Hematopoietic multipotent progenitor cell treated with erythropoietin and hydrocortisone succinate and interleukin-3 and kit ligand, for 17 days (in vitro differentiated cells): ENCODE results near the gene CEP250.
A peak's percentile ranks its signal among the peaks of the same experiment; 100 is the strongest.
"Not testable (repeated sequence)": the region's sequence is repeated elsewhere in the genome, so short reads cannot be mapped to it uniquely, and the experiment has no call there.

Source experiments
- DNase-seq: peaks from one replicate; pipeline ENCODE4 v3.0.0-alpha.2; 2015; ENCODE audit warnings: low spot score

Gene CEP250

DNA sequence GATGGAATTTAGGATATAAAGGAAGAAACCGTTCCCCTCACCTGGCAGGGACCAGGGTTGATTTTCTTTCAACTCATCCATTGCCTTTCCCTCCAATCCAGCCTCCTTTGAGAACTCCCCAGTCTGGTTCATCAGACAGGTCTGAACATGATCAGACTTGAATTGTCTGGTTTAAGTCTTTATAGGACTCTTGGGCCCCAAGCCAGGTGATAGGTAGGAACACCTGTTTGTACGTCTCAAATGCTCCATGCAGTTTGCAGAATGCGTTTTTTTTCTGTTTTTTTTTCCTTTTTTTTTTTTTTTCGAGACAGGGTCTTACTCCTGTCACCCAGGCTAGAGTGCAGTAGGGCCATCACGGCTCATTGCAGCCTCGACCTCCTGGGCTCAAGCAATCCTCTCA, 4.1 kb upstream of the CEP250 start:
- DNase-seq = no peak

DNA sequence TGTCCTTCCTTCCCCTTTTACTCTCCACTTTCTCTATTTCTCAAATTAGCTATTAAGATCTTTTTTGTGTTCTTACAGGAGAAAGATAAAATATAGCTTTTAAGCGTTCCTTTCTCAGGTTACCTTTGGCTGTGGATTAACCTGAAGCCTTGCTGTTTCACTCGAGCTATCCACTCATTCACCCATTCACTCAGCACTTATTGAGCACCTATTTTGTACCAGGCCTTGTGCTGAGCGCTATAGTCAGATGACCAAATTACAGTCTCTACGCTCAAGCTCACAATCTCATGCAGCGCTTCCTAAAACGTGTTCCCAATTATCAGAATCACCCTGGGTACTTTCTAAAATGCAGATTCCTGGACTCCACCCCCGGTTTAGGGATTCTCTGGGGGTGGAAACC, 1.8 kb upstream of the CEP250 start:
- no peak for DNase-seq

DNA sequence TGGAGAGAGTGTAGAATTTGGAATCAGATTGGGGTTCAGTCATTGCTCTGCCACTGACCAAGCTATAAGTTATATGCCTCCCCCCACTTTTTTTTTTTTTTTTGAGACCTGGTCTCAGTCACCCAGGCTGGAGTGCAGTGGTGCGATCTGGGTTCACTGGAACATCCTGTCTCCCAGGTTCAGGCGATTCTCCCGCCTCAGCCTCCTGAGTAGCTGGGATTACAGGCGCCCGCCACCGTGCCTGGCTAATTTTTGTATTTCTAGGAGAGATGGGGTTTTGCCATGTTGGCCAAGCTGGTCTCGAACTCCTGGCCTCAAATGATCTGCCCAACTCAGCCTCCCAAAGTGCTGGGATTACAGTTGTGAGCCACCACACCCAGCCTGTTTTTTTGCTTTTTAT, 1.3 kb downstream of the CEP250 start:
- DNase-seq = not testable (repeated sequence)

DNA sequence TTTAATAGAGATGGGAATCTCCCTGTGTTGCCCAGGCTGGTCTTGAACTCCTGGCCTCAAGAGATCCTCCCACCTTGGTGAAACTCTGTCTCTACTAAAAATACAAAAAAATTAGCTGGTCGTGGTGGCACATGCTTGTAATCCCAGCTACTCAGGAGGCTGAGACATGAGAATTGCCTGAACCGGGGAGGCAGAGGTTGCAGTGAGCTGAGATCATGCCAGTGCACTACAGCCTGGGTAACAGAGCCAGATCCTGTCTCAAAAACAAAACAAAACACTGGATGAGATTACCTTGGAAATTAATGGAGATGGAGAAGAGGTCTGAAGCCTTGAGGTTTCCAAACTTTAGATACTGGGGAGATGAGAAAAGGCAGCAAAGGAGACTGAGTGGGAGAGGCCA, 2.1 kb downstream of the CEP250 start:
- not testable (repeated sequence) for DNase-seq

DNA sequence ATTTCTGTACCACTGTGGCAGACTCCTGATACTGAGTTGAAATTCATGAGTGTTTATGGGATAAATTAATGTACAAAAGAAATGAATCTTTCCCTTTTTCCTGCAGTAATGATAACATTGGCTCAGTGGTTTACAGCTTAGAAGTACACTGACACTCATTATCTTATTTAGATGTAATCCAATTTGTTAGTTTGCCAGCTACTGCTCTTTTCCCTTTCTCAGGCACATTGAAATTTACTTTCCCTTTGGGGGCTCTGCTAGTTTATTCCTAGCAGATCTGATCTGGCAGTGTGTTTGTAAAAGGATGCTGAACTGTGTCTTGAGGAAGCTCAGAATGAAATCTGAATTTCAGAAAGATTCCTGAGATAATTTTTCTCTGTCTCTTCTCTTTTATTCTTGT, 3.0 kb downstream of the CEP250 start:
- no peak for DNase-seq

DNA sequence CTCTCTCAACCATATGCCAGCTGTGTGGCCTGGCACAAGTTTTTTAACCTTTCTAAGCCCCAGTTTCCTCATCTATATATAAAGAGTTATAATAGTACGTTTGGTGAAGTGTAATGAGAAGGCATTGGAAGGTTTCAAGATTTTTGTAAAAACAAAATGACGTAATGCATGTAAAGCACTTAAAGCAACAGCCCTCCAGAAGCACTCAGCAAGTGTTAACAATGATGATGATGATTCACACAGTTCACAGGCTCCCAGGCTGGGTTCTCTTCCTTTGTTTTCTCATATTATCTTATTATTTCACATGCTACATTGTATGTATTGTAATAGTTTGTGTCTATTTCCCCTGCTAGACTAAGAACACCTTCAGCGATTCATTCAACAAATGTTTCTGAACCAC, 6.2 kb downstream of the CEP250 start:
- peak; percentile 17 for DNase-seq

DNA sequence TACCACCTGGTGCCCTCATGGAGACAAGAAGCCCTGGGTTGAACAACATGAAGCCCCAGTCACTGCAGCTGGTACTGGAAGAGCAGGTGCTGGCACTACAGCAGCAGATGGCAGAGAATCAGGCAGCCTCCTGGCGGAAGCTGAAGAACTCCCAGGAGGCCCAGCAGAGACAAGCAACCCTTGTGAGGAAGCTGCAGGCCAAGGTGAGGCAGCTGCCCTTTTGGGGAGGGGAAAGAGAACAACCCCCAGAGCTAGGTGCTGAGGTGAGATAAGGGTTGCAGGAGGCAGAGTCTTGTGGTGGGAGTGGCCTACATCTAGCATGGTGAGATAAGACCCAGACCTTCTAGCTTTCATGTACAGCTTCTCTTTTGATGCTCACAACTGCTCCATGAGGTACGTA, 7.0 kb downstream of the CEP250 start:
- DNase-seq = peak; percentile 76

DNA sequence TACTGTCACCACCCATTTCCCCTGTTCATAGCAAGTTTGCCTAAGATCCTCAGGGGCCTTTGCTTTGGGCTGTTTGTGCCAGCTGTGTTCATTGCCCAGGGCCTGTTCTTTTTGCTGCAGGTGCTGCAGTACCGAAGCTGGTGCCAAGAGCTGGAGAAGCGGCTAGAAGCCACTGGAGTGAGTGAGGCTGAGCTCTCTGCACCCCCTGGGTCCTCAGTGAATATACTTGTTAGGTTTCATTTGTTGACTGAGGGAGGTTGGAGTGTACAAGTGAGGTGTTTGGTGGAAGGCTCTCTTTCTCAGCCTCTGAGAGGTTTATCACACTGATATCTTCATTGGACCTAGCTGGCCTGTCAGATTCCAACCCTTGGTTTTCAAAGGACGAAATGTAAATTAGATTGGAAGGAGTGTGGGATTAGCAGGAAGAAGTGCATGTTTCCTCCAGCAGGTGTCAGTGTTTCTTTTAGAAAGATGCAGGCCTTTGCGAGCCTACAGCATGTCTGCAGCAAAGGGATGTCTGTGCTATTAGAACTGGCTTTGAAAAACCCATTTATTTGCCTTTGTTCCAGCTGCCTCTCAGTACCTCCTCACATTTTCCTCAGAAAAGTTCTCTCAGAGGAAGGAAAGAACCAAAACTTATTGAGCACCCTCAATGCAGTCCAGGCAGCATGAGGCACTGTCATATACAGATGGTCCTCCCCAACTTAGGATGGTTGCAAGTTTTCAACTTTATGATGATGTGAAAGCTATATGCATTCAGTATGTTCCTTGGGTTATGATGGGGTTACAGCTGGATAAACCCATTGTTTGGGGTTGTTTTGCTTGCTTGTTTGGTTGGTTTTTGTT, 8.3 kb downstream of the CEP250 start:
- peak; percentile 84 for DNase-seq

DNA sequence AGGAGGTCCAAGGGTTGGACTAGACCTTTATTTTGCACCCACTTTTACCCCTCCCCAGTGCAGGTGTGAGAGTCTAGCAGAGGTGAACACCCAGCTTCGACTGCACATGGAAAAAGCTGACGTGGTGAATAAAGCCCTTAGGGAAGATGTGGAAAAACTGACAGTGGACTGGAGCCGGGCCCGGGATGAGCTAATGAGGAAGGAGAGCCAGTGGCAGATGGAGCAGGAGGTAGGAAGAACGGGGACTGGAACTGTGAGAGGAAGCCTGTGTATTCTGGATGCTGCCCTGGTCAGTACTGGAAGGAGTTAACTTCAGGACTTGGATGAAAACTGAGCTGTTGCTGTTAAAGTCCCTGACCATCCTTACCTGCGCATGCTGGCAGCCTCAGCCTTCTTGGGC, 10.6 kb downstream of the CEP250 start:
- DNase-seq = no peak

DNA sequence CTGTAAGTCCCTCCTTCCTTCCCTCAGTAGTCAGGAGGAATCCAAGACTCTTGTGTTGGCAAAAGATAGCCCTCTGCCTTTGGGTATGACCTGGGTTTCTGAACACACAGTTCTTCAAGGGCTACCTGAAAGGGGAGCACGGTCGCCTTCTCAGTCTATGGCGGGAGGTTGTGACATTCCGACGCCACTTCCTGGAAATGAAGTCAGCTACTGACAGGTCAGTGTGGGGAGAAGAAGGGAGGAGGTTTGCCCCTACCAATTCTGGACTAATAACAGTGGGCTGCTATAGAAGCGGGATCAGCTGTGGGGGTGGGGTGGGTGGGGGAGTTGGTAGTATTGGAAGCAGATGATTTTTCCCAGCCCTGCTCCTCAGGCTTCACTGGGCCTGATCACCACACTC, 11.5 kb downstream of the CEP250 start:
- DNase-seq = no peak

DNA sequence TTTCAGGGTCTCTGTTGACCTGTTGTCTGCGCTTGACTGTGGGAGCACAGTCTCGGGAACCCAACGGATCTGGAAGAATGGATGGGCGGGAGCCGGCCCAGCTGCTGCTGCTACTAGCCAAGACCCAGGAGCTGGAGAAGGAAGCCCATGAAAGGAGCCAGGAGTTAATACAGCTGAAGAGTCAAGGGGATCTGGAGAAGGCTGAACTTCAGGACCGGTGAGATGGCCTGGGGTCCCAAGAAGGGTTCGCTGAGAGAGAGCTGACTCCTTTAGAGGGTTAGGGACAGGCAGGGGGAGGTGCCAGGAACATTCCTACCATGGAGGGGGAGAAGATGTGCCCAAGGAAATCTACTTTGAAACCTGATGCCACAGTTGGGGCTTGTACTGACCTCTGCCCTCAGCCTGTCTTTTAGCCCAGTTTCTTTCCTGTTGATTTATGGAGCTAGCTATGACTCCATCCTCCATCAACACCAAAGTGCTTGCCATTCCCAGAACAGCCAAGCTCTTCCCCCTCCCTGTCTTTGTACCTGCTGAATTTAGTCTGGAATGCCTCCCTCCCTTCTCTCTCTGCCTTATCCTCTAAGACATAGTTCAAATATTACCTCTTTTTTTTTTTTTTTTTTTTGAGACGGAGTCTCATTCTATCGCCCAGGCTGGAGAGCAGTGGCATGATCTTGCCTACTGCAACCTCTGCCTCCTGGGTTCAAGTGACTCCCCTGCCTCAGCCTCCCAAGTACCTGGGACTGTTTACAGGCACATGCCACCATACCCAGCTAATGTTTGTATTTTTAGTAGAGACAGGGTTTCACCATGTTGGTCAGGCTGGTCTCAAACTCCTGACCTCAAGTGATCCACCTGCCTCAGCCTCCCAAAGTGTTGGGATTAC, 12.2 kb downstream of the CEP250 start:
- DNase-seq = no peak

DNA sequence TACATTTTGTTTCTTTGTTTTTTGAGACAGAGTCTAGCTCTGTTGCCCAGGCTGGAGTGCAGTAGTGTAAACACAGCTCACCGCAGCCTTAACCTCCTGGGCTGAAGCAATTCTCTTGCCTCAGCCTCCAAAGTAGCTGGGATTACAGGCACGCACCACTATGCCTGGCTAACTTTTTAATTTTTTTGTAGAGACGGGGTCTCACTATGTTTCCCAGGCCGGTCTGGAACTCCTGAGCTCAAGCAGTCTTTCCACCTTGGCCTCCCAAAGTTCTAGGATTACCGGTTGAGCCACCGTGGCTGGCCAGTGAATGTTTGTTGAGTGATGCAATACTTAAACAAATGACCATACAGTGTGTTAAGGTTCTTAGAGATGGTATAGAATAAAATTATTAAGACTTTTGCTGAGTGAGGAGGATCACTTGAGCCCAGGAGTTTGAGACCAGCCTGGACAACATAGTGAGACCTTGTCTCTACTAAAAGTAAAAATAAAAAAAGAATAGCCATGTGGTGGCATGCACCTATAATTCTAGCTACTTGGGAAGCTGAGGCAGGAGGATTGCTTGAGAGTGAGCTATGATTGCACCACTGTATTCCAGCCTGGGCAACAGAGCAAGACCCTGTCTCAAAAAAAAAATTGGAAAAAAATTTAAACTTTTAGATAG, 13.4 kb downstream of the CEP250 start:
- no peak for DNase-seq

DNA sequence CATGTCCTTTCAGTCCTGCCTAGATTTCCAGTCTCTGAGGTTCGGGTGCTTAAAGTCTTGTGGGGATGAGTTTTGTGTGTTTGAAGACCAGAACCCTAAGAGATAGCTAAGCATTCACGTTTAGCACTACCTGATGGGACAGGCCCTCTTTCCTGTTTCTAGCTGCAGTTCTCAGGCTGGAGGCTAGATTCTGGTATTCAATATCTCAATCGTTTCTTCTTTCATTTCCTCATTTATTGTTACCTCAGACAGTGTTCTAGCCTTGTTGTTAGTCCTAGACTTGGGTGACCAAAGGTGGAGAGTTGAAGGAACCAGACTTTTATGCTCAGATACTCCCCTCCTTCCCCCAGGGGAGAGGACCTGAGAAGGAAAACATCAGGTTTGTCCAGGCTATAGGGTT, 16.8 kb downstream of the CEP250 start:
- DNase-seq = no peak

DNA sequence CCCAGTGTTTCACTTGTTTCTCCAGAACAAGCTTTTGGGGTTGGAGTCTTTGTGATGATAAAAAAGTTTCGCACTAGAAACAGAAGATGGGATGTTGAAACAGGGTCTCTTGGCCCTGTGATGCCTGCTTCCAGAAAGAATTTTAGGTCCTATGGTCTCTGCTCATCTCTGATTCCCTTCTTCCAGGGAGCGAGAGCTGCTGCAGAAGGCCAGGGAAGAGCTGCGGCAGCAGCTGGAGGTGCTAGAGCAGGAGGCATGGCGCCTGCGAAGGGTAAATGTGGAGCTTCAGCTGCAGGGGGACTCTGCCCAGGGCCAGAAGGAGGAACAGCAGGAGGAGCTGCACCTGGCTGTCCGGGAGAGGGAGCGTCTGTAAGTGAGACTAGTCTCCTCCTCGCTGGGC, 18.3 kb downstream of the CEP250 start:
- DNase-seq = no peak

DNA sequence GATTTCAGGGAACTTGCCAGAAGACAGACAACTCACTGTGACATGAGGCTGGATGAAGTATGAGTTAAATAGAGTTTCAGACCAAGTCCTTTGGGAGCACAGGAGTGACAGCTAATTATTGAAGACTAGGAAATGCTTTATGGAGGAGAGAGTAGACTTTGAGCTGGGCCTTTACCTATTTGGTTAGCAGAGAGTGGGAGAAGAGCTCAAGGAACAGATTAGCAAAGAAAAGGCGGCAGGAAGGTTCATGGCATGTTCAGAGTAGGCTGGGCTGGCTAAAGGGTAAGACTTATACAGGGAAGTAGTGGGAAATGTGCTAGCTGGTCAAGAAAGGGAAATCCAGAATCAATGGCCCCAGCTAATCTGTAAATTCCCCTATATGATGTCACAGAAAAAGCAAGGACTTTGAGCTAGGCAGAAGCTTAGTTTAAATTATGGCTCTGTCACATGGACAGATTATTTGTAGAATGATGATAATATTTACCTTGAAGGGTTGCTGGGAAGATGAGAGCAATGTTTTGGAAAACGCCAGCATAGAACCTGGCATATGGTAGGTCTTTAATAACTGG, 19.0 kb downstream of the CEP250 start:
- DNase-seq = no peak

DNA sequence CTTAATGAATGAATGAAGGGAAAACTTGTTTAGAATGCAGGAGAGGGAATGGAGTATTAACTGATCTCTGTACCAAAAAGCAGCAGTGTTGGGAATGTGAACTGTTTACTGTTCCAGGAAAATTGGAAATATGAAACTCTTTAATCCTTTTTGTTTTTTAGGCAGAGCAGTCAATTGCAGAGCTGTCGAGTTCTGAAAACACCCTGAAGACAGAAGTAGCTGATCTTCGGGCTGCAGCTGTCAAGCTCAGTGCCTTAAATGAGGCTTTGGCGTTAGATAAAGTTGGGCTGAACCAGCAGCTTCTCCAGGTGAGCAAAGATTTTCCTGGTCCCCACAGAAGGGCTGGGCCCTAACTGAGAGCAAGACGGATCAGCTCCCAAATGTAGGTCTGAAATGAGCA, 20.9 kb downstream of the CEP250 start:
- DNase-seq = no peak

DNA sequence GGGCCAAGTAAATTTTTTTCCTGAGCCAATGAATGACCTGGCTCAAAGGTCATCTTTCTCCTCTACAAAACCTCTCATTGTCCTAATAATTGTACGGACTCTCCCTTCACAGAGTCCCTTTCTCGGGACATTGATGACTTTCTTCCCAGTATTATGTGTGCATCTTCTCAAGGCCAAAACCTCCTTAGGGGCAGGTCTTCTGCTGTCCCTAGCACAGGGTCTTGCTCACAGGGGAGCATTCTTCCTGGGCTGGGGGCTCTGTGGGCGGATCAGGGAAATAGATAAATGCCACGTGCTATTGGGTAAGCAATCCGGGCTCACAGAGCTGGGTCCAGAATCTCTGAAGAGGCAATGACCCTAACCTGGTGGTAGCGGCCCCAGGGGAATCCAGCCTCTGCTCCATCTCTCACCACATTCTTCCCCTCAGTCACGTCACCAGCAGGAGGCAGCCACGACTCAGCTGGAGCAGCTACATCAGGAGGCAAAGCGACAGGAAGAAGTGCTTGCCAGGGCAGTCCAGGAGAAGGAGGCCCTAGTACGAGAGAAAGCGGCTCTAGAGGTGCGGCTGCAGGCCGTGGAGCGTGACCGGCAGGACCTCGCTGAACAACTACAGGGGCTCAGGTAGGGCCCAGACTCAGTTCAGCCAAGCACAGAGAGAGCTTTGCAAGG, 23.5 kb downstream of the CEP250 start:
- DNase-seq = no peak

DNA sequence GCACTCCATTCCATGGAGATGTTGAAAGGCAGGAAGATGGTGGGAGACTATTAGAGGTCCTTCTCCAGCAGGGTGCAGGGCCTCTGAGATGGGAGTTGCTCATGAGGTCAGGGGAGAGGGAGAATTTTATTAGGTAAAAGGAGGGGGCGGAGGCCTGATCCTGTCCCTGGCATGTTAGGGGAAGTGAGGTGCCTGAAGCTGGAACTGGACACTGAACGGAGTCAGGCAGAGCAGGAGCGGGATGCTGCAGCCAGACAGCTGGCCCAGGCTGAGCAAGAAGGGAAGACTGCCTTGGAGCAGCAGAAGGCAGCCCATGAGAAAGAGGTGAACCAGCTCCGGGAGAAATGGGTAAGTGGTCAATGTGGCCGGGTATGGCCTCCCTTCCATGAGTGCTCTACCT, 24.4 kb downstream of the CEP250 start:
- no peak for DNase-seq

DNA sequence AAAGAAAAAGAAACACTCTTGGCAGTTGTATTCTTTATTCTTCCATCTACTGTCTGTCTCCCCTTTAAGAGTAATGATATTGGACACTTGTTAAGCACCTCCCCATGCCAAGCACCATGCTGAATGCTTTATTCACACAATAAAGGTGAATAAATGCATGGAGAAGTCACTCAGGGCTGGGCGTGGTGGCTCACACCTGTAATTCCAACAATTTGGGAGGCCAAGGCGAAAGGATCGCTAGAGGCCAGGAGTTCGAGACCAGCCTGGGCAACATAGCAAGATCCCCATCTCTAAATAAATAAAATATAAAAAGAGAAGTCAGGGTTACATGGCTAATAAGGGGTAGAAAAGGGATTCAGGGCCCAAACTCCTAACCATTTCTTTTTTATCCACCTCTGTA, 32.1 kb downstream of the CEP250 start:
- DNase-seq = no peak

DNA sequence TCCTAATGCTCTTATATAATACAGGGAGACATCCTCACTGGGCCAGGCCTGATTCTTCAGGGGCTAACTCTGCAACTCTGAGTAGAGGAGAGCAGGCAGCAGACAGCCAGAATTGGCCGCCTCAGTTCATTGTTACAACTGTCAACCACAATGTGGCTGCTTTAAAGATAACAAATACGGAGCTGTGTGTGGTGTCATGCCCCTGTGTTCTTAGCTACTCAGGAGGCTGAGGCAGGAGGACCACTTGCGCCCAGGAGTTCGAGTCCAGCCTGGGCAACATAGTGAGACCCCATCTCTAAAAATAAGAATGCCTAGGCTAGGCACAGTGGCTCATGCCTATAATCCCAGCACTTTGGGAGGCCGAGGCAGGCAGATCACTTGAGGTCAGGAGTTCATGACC, 34.3 kb downstream of the CEP250 start:
- DNase-seq = no peak

DNA sequence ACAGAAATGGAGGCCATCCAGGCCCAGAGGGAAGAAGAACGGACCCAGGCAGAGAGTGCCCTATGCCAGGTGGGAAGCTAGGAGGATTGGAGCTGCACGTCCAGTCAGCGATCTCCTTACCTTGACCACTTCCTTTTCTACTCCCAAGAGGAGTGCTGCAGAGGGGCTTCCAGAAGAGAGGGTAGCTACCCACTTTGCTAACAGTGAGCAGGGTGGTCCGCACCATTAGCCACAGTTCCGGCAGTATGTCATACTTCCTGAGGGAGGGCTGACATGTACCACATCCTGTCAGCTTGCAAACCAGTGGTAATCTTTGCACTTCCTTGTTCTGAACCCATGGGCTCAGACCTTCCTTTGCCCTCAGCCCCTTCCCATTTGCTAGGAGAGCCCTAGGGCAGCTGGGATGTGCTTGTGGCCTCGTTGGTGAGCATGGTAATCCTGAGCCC, 35.4 kb downstream of the CEP250 start:
- no peak for DNase-seq

DNA sequence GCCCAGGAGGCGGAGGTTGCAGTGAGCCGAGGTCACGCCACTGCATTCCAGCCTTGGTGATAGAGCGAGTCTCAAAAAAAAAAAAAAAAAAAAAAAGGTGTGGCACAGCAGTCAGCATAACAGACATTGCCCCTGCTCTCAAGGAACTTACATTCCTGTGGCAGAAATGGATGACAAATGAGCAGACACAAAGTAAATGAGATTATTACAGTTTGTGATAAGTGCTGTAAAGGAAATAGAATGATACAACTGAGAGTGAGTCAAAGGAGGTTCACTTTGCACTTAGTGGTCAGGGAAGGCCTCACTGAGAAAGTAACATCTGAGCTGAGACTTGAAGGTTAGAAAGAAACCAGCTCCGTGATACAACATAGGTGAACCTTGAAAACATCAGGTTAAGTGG, 36.4 kb downstream of the CEP250 start:
- no peak for DNase-seq
